CD4-positive, alpha-beta T cell treated with Interferon gamma for 1 hour (primary cell): Measurements from ENCODE around the gene TCF7L1.

ENCODE experiments used
- DNase-seq: peaks from one replicate; pipeline ENCODE4 v3.0.0-alpha.2; 2020

The TCF7L1 gene

GRCh38 chr2:85165088-85165690 lies 32.0 kb downstream of the TCF7L1 start:
- DNase-seq = no peak

GRCh38 chr2:85166021-85166420 lies 32.8 kb downstream of the TCF7L1 start:
- DNase-seq = no peak

GRCh38 chr2:85167479-85167878 lies 34.3 kb downstream of the TCF7L1 start:
- DNase-seq = no peak

- DNase-seq = no peak
These were observed 35.8 kb downstream of the TCF7L1 start for GRCh38 chr2:85168942-85169341.

- DNase-seq = no peak
These were observed 36.4 kb downstream of the TCF7L1 start for GRCh38 chr2:85169581-85169980.

GRCh38 chr2:85170938-85171475 lies 37.8 kb downstream of the TCF7L1 start:
- no peak for DNase-seq

- DNase-seq = no peak
These were observed 38.7 kb downstream of the TCF7L1 start for GRCh38 chr2:85171916-85172315.

- no peak for DNase-seq
These were observed 40.7 kb downstream of the TCF7L1 start for GRCh38 chr2:85173909-85174308.

GRCh38 chr2:85174943-85175342 lies 41.8 kb downstream of the TCF7L1 start:
- no peak for DNase-seq

GRCh38 chr2:85175369-85176299 lies 42.4 kb downstream of the TCF7L1 start:
- DNase-seq = no peak

GRCh38 chr2:85177031-85177824 lies 44.0 kb downstream of the TCF7L1 start:
- no peak for DNase-seq

- DNase-seq = no peak
These were observed 45.0 kb downstream of the TCF7L1 start for GRCh38 chr2:85178154-85178553.

- no peak for DNase-seq
These were observed 45.8 kb downstream of the TCF7L1 start for GRCh38 chr2:85178980-85179411.

GRCh38 chr2:85179541-85179940 lies 46.3 kb downstream of the TCF7L1 start:
- DNase-seq = no peak

GRCh38 chr2:85180322-85181133 lies 47.3 kb downstream of the TCF7L1 start:
- no peak for DNase-seq

GRCh38 chr2:85181134-85181631 lies 48.0 kb downstream of the TCF7L1 start:
- no peak for DNase-seq

- no peak for DNase-seq
These were observed 48.8 kb downstream of the TCF7L1 start for GRCh38 chr2:85181844-85182456.

- DNase-seq = no peak
These were observed 49.9 kb downstream of the TCF7L1 start for GRCh38 chr2:85183076-85183475.

GRCh38 chr2:85183479-85183878 lies 50.3 kb downstream of the TCF7L1 start:
- no peak for DNase-seq

- no peak for DNase-seq
These were observed 51.0 kb downstream of the TCF7L1 start for GRCh38 chr2:85184231-85184630.

GRCh38 chr2:85184990-85185389 lies 51.8 kb downstream of the TCF7L1 start:
- DNase-seq = no peak
